Ovary (tissue), 3 donors: ENCODE measurements around the gene EIF6.

ENCODE experiments used
- CTCF ChIP-seq, 3 donors: fragments of 450-650 bp in 2 of 3; fragments of 200-600 bp in 1 of 3; IDR thresholded peaks; one replicate each; pipeline versions ENCODE4 v1.5.1 to v1.8.0; 2016 to 2022; ENCODE audit warnings: antibody characterized with exemption in 3 of 3, mild to moderate bottlenecking in 1 of 3
- POLR2A ChIP-seq: fragments of 450-650 bp; IDR thresholded peaks from one replicate; pipeline ENCODE4 v1.6.1; 2017; ENCODE audit warnings: antibody characterized with exemption, mild to moderate bottlenecking, moderate library complexity
- donor health status: DM: no; HTN: no; CAD: no.

- no peak for TF ChIP-seq CTCF (IDR thresholded peaks at IDR 0.05)
- TF ChIP-seq POLR2A = no peak
Measured at GRCh38 chr20:35252037-35252461, 32.5 kb downstream of the EIF6 start.
